Cortex of kidney (tissue), 1 donor: ENCODE data around the gene RNF223.
"Not testable (repeated sequence)": the region's sequence is repeated elsewhere in the genome, so short reads cannot be mapped to it uniquely, and the experiment has no call there.

Source experiments
- DNase-seq: peaks from one replicate; lab custom pipeline; 2025; lab: John Stamatoyannopoulos, UW

Gene RNF223

GRCh38 chr1:1109743-1110142, 35.6 kb upstream of the RNF223 start:
- DNase-seq: no peak

GRCh38 chr1:1106510-1107221, 32.6 kb upstream of the RNF223 start:
- DNase-seq: no peak

- DNase-seq: not testable (repeated sequence)
Observed at GRCh38 chr1:1104152-1104551, 30.0 kb upstream of the RNF223 start.

- DNase-seq: no peak
Observed at GRCh38 chr1:1101503-1101902, 27.4 kb upstream of the RNF223 start.

- no peak for DNase-seq
Observed at GRCh38 chr1:1100296-1100695, 26.2 kb upstream of the RNF223 start.

GRCh38 chr1:1099506-1100183, 25.5 kb upstream of the RNF223 start:
- no peak for DNase-seq

GRCh38 chr1:1098681-1099421, 24.7 kb upstream of the RNF223 start:
- no peak for DNase-seq

GRCh38 chr1:1096136-1096535, 22.0 kb upstream of the RNF223 start:
- not testable (repeated sequence) for DNase-seq

- DNase-seq: no peak
Observed at GRCh38 chr1:1094981-1095380, 20.9 kb upstream of the RNF223 start.

- DNase-seq: no peak
Observed at GRCh38 chr1:1093610-1093943, 19.5 kb upstream of the RNF223 start.

- DNase-seq: no peak
Observed at GRCh38 chr1:1092894-1093609, 18.9 kb upstream of the RNF223 start.

- DNase-seq: no peak
Observed at GRCh38 chr1:1092149-1092855, 18.2 kb upstream of the RNF223 start.

- no peak for DNase-seq
Observed at GRCh38 chr1:1091344-1092148, 17.4 kb upstream of the RNF223 start.

GRCh38 chr1:1090424-1091343, 16.6 kb upstream of the RNF223 start:
- no peak for DNase-seq

- no peak for DNase-seq
Observed at GRCh38 chr1:1089731-1090423, 15.8 kb upstream of the RNF223 start.

- DNase-seq: no peak
Observed at GRCh38 chr1:1088801-1089680, 14.9 kb upstream of the RNF223 start.

- DNase-seq: no peak
Observed at GRCh38 chr1:1088029-1088800, 14.1 kb upstream of the RNF223 start.
